Lung (tissue), 12 donors: ENCODE measurements around the gene OR2Y1. TPM values are rescaled to one million over a fixed set of nuclear protein-coding genes. Genes with fewer than 3 reads are reported as not detected.

Source experiments
- ATAC-seq: fragments of 200-7000 bp; cut with Tn5 transposase; one replicate; pipeline ENCODE4 v1.9.1; 2020; ENCODE audit warnings: moderate number of reproducible peaks; ENCODE audit not compliant: insufficient read depth, low FRiP score
- DNase-seq, 3 donors: peaks; one replicate each; pipeline ENCODE4 v3.0.0-alpha.2; 2013 to 2017
- H3K27ac ChIP-seq, 2 donors: one replicate each; pipeline ENCODE4 v1.5.1; 2013; ENCODE audit warnings: mild to moderate bottlenecking in 2 of 2, moderate library complexity in 2 of 2, control low read depth in 1 of 2, inconsistent platforms in 1 of 2, low read depth in 1 of 2, low read length in 1 of 2
- H3K27me3 ChIP-seq, 3 donors: one replicate each; pipeline ENCODE4 v1.5.1; 2013; ENCODE audit warnings: low read length in 2 of 3; ENCODE audit not compliant: control insufficient read depth in 3 of 3, insufficient read depth in 3 of 3
- H3K36me3 ChIP-seq, 4 donors: one replicate each; pipeline ENCODE4 v1.5.1; 2013; ENCODE audit warnings: low read length in 4 of 4, mild to moderate bottlenecking in 1 of 4, moderate library complexity in 1 of 4; ENCODE audit not compliant: control insufficient read depth in 4 of 4, insufficient read depth in 4 of 4
- H3K4me1 ChIP-seq, 5 donors: one replicate each; pipeline ENCODE4 v1.5.1; 2013; ENCODE audit warnings: low read length in 5 of 5, mild to moderate bottlenecking in 2 of 5, moderate library complexity in 1 of 5; ENCODE audit not compliant: control insufficient read depth in 5 of 5, insufficient read depth in 5 of 5
- H3K4me3 ChIP-seq: one replicate; pipeline ENCODE4 v1.5.1; 2013; ENCODE audit warnings: mild to moderate bottlenecking, control low read depth, moderate library complexity
- H3K9ac ChIP-seq, 2 donors: one replicate each; pipeline ENCODE4 v1.5.1; 2013; ENCODE audit warnings: low read length in 2 of 2, control low read depth in 1 of 2; ENCODE audit not compliant: insufficient read depth in 1 of 2
- H3K9me3 ChIP-seq, 4 donors: one replicate each; pipeline ENCODE4 v1.5.1; 2013; ENCODE audit warnings: low read length in 3 of 4, mild to moderate bottlenecking in 1 of 4, moderate library complexity in 1 of 4; ENCODE audit not compliant: control insufficient read depth in 4 of 4, insufficient read depth in 3 of 4
- WGBS, 2 donors: extraction: QIAGEN DNeasy Blood & Tissue Kit; methylation state at CpG; one replicate each; pipeline ENCODE4 v1.1.7; 2013; 5-methylcytosine and 5-hydroxymethylcytosine counted together
- polyA plus RNA-seq, 2 donors: library from polyadenylated mRNA; stranded (reverse); fragments of 200-250 nt; gene quantifications; one replicate each; pipeline ENCODE4 v1.2.1, GENCODE V29; 2013
- total RNA-seq, 2 donors: library from RNA; depleted of rRNA in 1 of 2; stranded (reverse); fragments of >200 nt in 1 of 2; gene quantifications; one replicate each; pipeline ENCODE4 v1.2.1, GENCODE V29; 2014 to 2021
- TF ChIP-seq, protein P1 (sequence below): IDR thresholded peaks from 2 replicates; pipeline ENCODE4 v1.5.1; 2012; ENCODE audit warnings: mild to moderate bottlenecking; ENCODE audit errors: control extremely low read depth, extremely low read depth
- donor health status: control.
- donor health status: control.
- donor health status: Bipolar disorder and iron deficiency.
- donor health status: healthy.
- donor health status: DM: yes; HTN: yes; CAD: no.

OR2Y1 gene
- total and polyA plus RNA-seq, 4 donors = not detected

DNA sequence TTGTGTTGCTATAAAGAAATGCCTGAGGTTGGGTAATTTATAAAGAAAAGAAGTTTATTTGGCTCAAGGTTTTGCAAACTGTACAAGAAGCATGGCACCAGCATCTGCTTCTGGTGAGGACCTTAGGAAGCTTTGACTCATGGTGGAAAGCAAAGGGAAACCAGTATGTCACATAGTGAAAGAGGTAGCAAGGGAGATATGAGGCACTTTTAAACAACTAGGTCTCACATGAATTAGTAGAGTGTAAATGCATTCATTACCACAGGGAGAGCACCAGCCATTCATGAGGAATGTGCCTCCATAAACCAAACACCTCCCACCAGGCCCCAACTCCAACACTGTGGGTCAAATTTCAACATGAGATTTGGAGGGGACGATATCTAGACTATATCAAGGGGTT lies 40.8 kb downstream of the OR2Y1 start:
- WGBS, 2 donors = 70 to 90% methylated on average over 1 of the region's 1 CpG

DNA sequence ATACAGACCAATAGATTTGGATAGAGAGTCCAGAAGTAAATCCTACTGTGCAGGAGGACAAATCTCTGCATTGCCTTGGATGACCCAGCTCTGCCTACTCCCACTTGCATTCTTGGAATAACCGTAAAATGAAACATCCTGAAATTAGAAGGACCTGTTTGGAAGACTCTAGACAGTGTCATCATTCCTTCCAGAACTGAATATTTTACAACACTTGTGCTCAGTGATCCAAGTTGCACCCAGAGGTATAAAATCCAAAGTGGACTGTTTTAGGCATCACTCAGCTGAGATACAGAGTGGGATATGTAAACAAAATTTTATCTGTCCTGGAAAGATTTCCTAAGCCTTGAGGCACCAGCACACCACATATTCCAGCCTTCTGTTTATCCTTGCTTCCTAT lies 43.7 kb downstream of the OR2Y1 start:
- ATAC-seq = no peak
- Histone ChIP-seq H3K9ac (no peak overlapping the region), H3K4me3 (no peak overlapping the region), H3K27me3 (peaks cover 0 to 3% (median 3%) of the 10 kb centered on the region in 3 donors), H3K36me3 (no peaks in the 10 kb centered on the region), H3K4me1 (no peaks in the 10 kb centered on the region), H3K9me3 (peaks cover 0 to 4% (median 1%) of the 10 kb centered on the region in 4 donors), H3K27ac (no peak overlapping the region)
- 87 to 91% methylated on average over 1 of the region's 1 CpG for WGBS, 2 donors
- no peak for DNase-seq
- TF ChIP-seq, protein P1, sequence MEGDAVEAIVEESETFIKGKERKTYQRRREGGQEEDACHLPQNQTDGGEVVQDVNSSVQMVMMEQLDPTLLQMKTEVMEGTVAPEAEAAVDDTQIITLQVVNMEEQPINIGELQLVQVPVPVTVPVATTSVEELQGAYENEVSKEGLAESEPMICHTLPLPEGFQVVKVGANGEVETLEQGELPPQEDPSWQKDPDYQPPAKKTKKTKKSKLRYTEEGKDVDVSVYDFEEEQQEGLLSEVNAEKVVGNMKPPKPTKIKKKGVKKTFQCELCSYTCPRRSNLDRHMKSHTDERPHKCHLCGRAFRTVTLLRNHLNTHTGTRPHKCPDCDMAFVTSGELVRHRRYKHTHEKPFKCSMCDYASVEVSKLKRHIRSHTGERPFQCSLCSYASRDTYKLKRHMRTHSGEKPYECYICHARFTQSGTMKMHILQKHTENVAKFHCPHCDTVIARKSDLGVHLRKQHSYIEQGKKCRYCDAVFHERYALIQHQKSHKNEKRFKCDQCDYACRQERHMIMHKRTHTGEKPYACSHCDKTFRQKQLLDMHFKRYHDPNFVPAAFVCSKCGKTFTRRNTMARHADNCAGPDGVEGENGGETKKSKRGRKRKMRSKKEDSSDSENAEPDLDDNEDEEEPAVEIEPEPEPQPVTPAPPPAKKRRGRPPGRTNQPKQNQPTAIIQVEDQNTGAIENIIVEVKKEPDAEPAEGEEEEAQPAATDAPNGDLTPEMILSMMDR = no peak

More for the DNA sequence above, 40.8 kb downstream of the OR2Y1 start:
- no peak overlapping the region for H3K9ac ChIP-seq
- TF ChIP-seq, protein P1 = no peak
- H3K27ac ChIP-seq = no peak overlapping the region
- ATAC-seq (no peak), DNase-seq (no peak)
- peaks cover 0 to 3% (median 0%) of the 10 kb centered on the region in 3 donors for H3K27me3 ChIP-seq
- H3K4me3 ChIP-seq = no peak overlapping the region
- H3K9me3 ChIP-seq = peaks cover 0 to 4% (median 1%) of the 10 kb centered on the region in 4 donors
- no peaks in the 10 kb centered on the region for H3K4me1 ChIP-seq
- no peaks in the 10 kb centered on the region for H3K36me3 ChIP-seq

DNA sequence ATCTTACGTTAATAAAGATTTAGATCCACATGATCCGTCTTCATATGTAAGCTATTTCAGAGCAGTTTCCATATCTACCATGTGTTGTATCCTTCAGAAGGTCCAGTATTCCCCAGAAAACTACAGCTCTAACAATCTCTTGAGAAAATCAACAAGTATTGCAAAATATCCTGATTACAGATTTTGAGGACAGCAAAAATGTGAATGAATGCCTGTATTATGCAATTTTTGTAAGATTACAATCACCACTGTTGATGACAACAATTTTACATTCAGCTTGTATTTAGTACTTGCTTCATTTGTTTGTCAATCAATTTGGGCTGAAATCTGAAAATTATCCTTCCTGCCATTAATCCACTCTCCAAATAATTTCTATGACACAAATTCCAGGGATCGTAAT lies 47.4 kb downstream of the OR2Y1 start:
- TF ChIP-seq, protein P1 = no peak
- Histone ChIP-seq H3K4me1 (peaks cover 0 to 21% (median 0%) of the 10 kb centered on the region in 5 donors), H3K27me3 (peaks cover 0 to 10% (median 3%) of the 10 kb centered on the region in 3 donors), H3K4me3 (no peak overlapping the region), H3K27ac (no peak overlapping the region), H3K9ac (no peak overlapping the region), H3K9me3 (peaks cover 0 to 4% (median 1%) of the 10 kb centered on the region in 4 donors), H3K36me3 (no peaks in the 10 kb centered on the region)
- WGBS, 2 donors = 78 to 85% methylated on average over 3 of the region's 3 CpGs
- no peak for ATAC-seq
- DNase-seq = no peak

DNA sequence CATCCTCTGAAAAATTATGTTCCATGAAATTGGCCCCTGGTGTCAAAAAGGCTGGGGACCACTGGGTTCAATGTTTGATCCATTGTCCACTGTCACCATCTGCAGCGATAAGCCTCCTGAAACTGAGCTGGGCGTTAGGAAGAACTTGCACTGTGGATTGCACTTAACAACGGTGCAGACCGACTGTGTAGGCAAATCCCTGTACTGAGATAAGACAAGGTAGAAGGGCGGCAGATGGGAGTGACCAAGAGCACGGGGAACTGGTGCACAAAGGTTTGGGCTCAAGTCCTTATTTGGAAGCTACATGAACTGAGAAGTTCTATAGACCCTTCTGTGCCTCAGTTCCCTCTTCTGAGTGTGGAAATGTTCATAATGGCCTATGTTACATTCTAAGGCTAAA lies 48.8 kb downstream of the OR2Y1 start:
- ATAC-seq (no peak), DNase-seq (no peak)
- peaks cover 0 to 2% (median 0%) of the 10 kb centered on the region in 4 donors for H3K9me3 ChIP-seq
- TF ChIP-seq, protein P1 = no peak
- WGBS, 2 donors = 76 to 79% methylated on average over 6 of the region's 6 CpGs
- H3K4me1 ChIP-seq = peaks cover 0 to 21% (median 0%) of the 10 kb centered on the region in 5 donors
- no peak overlapping the region for H3K9ac ChIP-seq
- H3K27ac ChIP-seq = no peak overlapping the region
- no peak overlapping the region for H3K4me3 ChIP-seq
- no peaks in the 10 kb centered on the region for H3K36me3 ChIP-seq
- peaks cover 0 to 10% (median 3%) of the 10 kb centered on the region in 3 donors for H3K27me3 ChIP-seq
